Measurements from ENCODE around the gene ARRDC4.

ARRDC4 gene

GRCh38 chr15:98000249-98001203 lies 40.0 kb downstream of the ARRDC4 start:
- no peak for DNase-seq

GRCh38 chr15:98001663-98002194 lies 41.2 kb downstream of the ARRDC4 start:
- no peak for DNase-seq

- DNase-seq, result no peak
These were observed 41.9 kb downstream of the ARRDC4 start for GRCh38 chr15:98002419-98002818.

- no peak for DNase-seq
These were observed 42.4 kb downstream of the ARRDC4 start for GRCh38 chr15:98002866-98003265.

- DNase-seq, result no peak
These were observed 43.0 kb downstream of the ARRDC4 start for GRCh38 chr15:98003518-98003917.

GRCh38 chr15:98003996-98004395 lies 43.5 kb downstream of the ARRDC4 start:
- DNase-seq, result no peak

- no peak for DNase-seq
These were observed 45.2 kb downstream of the ARRDC4 start for GRCh38 chr15:98005659-98006058.

GRCh38 chr15:98009169-98009568 lies 48.7 kb downstream of the ARRDC4 start:
- no peak for DNase-seq

- DNase-seq, result no peak
These were observed 49.5 kb downstream of the ARRDC4 start for GRCh38 chr15:98009971-98010370.

GRCh38 chr15:98012354-98012753 lies 51.9 kb downstream of the ARRDC4 start:
- no peak for DNase-seq

GRCh38 chr15:98013631-98014030 lies 53.1 kb downstream of the ARRDC4 start:
- no peak for DNase-seq

GRCh38 chr15:98017150-98017964 lies 56.9 kb downstream of the ARRDC4 start:
- DNase-seq, result no peak

- no peak for DNase-seq
These were observed 58.4 kb downstream of the ARRDC4 start for GRCh38 chr15:98018761-98019351.

All from NCI-H1694 (cell line).